HG02678 (cell line): ENCODE measurements around the gene CYSRT1.

Experiments
- ATAC-seq: cut with Tn5 transposase; IDR thresholded peaks from one replicate; pipeline ENCODE4 v1.9.1; 2021; ENCODE audit warnings: mild to moderate bottlenecking, moderate library complexity; ENCODE audit not compliant: unreplicated experiment

CYSRT1 gene

DNA sequence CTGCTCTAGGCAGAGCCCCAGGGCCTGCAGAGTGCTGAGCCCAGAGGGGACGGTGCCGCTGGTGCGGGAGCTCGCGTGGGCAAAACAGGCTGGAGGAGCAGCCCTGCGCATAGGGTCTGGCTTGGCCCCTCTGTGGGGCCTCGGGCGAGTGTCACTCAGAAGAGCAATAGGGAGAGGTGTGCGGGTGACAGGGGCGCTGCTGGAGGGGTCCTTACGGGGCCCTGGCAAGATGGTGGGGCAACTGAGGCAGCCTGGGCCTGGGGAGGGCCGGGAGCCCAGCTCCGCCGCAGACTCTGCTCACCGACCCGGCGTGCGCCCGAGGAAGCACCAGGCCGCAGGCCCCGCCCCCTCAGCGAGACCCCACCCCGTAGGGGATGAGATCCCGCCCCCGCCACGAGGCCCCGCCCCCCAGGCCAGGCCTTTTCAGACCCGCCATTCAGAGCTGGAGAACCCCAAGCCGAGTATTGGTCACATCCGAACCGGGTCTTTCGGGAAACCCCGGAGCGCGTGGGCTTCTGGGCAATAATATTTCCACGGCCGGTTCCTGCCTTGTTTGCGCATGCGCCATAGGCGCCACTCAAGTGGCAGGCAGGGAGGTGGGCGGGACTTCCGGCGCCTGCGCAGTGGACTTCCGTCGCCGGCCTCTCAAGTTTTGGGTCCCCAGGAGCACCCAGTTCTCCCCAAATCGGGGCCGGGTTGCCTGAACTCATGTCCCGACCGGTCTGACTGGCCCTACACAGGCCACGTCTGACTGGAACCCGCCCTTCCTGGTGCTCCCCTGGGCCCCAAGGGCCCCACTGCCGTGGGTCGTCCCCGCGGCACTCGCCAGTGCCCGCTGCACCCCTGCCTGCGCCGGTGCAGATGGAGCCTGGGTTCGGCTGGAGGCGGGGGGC lies 1.6 kb upstream of the CYSRT1 start:
- ATAC-seq, result peak; percentile 69

DNA sequence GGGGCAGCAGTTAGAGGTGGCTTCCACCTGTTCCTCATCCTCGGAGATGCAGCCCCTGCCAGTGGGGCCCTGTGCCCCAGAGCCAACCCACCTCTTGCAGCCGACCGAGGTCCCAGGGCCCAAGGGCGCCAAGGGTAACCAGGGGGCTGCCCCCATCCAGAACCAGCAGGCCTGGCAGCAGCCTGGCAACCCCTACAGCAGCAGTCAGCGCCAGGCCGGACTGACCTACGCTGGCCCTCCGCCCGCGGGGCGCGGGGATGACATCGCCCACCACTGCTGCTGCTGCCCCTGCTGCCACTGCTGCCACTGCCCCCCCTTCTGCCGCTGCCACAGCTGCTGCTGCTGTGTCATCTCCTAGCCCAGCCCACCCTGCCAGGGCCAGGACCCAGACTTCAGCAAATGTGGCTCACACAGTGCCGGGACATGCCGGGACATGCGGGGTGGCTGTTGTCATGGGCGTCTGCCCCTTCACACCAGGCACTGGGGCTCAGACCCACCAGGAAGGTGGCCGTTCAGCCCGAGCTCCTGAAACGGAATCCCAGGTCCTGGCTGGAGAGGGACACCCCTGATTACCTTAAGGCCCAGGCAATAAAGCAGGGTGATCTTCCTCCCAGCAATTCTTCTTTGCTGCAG lies 841 bp downstream of the CYSRT1 start:
- no peak for ATAC-seq

DNA sequence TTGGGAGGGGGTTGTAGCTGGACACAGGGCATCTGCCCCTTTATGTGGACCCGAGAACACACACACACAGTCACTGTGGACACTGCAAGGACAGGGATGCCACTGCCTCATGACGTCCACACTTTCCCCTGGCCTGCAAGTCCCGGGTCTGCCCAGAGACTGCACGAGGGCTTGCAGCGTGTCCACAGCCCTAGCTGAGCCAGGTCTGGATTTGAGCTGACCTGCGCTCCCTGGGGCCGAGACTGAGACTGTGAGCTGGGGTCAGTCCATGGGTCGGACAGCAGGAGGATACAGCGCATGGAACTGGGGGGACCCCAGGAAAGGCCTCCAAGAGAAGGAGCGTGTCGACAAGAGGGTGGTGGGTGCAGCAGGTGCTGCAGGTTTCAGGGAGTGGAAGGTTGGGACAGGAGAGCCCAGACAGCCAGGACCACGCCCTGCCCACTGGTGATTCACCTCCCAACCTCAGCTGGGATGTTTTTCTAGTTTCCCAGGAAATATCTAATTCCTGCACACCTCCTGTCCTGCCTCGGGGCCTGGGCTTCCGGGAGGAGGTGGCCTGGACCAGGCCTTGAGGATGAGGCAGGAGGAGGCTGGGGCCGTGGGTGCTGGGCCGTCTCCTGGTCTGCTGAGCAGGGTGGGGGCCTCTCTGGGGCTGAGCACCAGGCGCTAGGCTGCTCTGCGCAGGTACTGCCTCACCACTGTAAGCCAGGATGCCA lies 1.5 kb downstream of the CYSRT1 start:
- no peak for ATAC-seq

DNA sequence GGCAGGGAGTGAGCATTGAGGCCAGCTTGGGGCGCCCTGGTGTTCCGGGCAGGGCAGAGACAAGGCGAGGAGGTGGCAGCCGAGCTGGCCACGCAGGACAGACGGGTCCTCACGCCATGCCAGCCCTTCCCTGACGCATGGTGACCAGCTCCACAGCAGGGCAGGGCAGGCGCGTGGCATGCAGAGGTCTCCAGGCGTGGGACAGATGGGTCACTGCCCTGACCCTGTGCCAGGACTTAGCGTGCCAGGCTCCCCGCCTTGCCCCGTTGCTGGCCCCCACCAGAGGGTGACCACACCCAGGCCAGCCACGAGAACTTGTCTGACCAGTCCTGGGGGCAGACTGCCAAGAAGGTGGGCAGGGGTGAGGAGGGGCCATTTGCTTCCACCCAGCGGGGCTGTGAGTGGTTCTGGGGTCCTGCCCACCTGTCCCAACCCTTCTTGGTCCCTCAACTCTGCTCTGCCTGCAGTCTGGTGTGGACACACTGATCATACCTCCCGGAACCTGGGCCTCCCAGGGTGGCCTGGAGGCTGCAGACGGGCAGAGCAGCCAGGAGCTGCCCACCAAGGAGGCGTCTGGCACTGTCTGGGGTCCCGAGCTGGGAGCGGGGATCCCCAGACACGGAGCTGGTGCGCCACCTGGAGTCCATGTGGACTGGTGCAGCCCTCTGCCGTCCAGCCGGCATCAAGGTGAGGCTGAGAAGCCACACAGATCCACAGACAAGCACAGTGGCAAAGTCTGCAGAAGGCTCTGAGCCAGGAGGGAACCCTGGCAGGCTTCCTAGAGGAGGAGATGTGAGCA lies 2.3 kb downstream of the CYSRT1 start, which contains the start of gene RNF224:
RNF224 (plus strand) TSS at position 449 of the 799 bp plus-strand sequence. CDS start 834 bp downstream, outside the sequence.
- ATAC-seq, result no peak

DNA sequence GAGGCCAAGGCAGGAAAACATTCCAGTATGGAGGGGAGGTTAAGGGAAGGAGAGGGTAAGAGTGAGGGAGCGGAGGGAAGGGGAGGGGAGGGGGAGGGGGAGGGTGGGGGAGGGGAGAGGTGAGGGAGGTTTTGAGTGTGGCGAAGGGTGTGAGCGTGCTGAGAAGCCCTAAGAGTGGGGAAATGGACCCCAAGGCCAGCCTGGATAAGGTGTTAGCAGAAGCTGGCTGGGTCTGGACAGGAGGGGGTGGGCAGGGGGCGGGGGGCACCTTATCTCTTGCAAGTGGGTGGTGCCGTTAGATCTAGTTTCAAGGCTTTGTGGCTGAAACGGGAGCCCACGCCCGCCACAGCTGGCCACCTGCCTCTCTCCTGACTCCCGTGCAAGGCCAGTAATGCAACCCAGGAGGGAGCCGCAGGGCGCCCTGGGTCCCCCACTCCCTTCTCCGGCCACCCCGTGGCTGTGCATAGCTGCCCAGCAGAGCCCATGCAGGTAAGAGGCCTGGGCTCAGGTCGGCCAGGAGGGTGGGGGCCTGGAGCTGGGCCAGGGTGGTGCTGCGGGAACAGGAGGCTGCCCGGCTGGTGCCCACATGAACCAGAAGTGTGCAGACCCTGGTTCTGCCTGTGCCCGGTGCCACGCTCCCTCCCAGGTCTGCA lies 3.0 kb downstream of the CYSRT1 start:
- no peak for ATAC-seq

DNA sequence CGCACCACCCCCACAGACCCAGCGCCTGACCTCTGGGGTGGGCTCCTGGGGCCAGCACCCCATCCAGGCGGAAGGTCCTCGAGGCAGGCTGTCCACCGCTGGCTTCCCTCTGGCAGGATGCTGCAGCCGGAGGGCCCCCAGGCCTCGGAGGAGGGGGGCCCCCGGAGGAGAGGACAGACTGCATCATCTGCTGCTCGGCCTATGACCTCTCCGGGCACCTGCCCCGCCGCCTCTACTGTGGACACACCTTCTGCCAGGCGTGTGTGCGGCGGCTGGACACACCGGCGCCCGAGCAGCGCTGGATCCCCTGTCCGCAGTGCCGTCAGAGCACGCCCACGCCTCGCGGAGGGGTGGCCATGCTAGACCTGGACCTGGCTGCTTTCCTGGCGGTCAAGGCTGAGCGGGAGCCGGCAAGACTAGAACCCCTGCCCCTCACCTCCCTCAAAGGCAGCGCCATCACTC lies 3.6 kb downstream of the CYSRT1 start:
- no peak for ATAC-seq

DNA sequence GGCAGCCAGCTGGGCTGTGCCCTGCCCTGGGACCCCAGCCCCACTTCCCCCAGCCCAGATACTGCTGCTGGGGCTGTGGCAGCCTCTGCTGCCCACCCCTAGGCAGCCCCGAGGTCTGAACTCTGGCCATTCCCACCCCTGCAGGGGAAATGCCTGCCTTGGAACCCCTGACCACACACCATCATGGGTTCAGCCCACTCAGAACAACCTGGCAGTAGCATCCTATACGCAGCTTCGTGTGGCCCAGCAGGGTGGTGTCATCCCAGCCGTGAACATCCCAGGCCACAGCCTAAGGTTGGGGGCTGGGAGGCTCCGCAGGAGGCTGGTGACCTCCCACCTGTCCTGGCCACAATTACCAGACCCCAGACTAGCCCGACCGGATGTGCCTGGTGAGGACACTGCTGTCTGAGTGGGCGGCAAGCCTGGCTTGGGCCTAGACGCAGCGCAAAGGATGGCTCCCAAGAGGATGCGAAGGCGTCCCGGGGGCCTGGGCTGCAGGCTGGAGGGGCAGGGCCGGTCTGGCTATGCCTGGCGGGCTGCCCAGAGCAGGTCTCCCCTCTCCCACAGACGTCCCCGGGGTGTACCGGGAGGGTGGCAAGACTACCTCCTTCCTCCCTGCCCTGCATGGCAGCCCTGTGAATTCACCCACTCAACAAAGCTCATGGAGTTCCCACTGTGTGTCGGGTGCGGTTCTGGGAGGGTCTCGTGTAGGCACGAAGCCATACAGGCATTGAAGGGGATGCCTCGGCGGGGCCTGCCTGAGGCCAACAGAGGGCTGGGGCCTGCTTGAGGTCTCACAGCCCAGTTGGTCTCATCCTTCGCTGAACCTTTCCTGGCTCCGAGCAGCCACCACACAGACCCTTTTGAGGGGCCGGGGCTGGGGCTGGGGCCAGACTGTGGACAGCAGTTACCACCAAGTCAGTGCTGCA lies 4.3 kb downstream of the CYSRT1 start:
- ATAC-seq, result no peak

DNA sequence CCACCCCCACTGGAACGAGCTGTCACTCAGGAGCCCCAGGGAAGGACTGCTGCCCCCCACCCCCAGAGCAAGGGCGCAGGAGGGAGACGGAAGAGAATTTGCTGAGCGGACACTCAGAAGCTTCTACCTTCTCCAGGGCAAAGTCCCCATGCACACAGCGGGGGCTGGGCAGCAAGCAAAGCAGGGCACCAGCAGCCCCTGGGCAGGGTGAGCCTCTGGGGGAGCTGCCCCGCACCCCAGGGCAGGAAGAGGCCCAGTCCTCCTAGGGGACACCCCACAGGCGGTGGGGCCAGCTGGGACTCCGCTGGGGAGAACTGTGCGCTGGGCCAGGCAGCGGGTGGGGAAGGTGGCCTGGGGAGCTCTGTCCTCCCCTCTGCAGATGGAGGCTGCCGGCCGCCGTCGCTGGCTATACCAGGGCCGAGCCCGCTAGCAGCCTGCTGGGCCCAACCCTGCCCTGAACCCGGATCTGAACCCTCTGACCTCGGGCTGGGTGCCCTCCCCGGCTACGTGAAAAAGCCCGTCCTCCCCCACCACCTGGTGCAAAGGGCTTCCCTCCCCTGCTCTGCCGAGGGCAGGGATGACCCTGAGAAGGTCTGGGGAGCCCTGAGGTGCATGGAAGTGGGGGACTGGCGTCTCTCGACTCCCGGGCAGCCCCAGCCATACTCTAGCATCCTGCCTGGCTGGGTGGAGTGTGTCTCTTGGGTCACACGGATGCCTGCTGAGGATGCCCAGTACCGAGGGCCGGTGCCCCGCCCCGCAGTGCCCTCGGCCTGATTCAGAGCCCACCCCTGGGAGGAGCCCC lies 5.1 kb downstream of the CYSRT1 start:
- no peak for ATAC-seq

DNA sequence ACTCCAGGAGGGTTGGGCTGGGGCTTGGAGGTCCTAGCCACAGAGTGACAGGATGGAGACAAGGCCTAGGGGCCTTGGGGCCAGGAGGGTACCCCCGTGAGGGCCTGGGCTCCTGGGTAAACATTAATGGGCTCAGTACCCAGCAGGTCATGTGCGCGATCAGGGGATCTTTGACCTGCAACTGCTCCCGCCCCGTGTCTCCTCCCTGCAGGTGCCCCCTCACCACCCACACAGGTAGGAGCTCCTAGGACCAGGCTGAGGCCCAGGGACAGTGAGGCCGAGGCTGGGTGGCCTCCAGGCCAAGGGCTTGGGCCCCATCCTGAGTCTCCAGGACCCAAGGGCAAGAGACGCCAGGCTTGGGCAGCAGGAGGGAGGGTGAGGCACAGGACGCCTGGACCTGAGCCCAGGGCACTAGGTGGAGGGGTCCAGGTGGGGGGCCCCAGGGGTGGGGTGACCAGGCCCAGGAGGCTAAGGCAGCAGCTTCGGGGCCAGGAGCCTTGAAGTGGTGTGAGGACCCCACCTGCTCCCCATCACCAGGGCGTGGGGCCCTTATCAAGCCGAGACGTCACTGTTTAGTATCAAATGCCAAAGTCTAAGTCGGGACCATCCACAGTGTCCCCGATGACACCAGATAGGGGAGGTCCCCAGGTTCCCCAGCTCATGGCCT lies 5.9 kb downstream of the CYSRT1 start, which contains the start of gene SLC34A3:
SLC34A3 (plus strand) TSS at position 197 of the 667 bp plus-strand sequence. CDS start 802 bp downstream, outside the sequence.
- ATAC-seq, result no peak

DNA sequence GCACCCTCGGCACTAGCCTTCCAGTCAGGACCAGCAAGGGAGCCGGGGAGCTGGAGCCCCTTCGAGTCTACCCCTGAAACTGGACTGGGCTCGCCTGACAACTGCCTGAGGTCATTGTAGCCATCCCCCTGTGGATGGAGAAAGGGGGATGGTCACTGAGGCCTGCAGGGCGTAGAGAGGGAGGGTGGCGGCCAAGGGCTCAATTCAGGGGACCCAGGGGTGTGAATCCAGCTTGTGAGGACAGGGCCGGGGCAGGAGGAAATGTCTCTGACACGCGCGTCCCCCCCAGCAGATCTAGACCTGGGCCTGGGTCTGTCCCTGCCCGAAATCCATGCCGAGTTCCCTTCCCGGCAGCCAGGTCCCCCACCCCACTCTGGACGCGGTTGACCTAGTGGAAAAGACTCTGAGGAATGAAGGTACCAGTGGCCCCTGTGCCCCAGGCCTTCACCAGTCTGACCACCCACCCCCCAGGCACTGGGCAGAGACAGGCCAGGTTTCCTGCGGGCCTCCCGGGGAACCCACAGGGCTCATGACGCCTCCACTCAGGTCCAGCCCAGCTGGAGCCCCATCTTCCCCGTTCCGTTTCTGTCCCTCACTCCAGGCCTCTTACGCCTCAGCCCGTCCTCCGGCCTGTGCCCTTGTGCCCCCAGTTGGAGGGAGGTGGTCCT lies 6.5 kb downstream of the CYSRT1 start:
- no peak for ATAC-seq

DNA sequence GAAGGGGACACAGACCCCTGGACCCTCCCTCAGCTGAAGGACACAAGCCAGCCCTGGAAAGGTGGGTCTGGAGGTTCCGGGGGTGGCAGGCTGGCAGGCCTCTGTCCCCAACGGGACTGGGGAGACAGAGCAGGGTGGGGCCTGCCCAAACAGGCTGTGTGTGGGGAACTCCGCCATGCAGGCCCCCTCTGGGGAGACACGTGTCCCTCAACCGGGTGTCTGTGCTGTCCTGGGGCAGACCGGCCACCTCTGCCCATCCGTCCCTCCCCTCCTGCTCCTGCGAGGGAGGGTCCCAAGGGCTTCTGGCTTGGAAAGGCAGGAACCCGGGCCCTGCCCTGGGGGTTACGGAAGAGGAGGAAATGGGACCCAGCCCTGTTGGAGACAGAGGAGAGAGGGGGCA lies 7.1 kb downstream of the CYSRT1 start:
- no peak for ATAC-seq

DNA sequence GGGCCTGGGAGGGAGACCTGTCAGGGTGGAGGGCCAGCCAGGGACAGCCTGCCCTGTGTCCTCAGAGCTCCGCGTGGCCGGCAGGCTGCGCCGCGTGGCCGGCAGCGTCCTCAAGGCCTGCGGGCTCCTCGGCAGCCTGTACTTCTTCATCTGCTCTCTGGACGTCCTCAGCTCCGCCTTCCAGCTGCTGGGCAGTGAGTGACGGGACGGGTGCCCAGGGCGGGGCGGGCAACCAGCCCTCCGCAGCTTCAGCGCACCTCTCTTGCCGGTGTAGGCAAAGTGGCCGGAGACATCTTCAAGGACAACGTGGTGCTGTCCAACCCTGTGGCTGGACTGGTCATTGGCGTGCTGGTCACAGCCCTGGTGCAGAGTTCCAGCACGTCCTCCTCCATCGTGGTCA lies 7.5 kb downstream of the CYSRT1 start:
- ATAC-seq, result no peak

DNA sequence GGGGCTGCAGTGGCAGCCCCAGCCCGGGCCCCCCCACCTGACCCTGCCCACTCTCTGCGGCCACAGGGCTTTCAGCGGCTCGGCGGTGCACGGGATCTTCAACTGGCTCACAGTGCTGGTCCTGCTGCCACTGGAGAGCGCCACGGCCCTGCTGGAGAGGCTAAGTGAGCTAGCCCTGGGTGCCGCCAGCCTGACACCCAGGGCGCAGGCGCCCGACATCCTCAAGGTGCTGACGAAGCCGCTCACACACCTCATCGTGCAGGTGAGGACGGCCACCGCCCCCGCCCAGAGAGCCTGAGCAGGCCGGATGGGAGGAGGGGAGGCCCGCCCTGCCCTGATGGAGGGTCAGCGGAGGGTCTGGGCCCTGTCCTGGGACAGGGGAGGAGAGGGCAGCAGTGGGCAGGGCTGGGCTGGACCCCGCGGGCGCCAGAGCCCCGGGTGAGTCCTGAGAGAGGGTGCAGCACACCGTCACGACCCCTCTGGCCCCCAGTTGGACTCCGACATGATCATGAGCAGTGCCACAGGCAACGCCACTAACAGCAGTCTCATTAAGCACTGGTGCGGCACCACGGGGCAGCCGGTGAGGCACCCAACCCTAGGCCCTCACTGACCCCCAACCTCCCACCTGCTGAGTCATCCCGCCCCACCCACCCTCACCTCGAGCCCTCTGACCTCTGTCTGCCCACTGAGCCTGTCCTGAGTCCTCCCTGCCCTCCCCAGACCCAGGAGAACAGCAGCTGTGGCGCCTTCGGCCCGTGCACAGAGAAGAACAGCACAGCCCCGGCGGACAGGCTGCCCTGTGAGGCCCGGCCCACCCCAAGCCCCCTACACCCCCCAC lies 8.4 kb downstream of the CYSRT1 start:
- no peak for ATAC-seq

DNA sequence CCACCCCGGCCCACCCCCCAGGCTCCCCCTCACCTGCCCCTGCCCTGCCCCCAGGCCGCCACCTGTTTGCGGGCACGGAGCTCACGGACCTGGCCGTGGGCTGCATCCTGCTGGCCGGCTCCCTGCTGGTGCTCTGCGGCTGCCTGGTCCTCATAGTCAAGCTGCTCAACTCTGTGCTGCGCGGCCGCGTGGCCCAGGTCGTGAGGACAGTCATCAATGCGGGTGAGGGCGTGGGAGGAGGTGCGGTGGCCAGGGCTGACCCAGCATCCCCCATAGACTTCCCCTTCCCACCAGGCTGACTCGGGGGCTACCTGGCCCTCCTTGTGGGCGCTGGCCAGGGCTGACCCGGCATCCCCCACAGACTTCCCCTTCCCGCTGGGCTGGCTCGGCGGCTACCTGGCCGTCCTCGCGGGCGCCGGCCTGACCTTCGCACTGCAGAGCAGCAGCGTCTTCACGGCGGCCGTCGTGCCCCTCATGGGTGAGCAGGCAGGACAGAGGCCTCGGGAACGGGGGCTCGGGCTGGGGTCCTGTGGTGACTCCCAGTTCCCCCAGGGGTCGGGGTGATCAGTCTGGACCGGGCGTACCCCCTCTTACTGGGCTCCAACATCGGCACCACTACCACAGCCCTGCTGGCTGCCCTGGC lies 9.2 kb downstream of the CYSRT1 start:
- no peak for ATAC-seq

DNA sequence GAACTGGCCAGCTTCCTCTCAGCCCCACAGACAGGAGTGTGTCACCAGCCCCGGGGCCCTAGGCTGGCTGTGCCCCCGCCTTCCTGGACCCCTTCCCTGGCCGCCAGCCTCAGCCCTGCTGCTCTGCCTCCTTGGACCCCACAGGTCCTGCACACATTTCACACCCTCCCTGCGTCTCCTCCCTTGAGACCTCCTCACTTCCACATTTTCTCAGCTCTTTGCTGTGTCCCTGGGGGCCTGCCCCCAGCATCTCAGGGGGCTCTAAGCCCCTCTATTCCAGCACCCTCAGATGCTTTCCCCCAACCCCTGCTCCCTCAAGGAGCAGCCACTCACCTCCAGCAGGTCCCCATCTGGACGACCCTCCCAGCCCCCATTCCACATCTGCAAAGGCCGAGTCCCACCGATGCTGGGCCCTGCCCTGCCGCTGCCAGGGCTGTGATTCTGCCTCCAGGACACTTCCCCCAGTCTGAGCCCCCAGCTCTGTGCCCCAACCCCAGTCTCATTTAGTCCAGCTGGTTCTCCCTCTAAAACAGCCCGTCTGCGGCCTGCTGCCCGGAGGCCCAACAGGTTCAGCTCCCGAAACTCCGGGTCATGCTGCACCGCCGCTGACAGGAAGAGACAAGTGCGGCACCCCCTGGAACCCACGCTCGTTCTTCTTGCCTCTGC lies 9.9 kb downstream of the CYSRT1 start:
- no peak for ATAC-seq
